HepG2 (cell line): Measurements from ENCODE around the gene BEGAIN. TPM values are rescaled to one million over a fixed set of nuclear protein-coding genes. Genes with fewer than 3 reads are reported as not detected.

ENCODE experiments used
- ATAC-seq: fragments of 200-7000 bp; cut with Tn5 transposase; 3 replicates; pipeline ENCODE4 v1.9.1; 2020; ENCODE audit warnings: mild to moderate bottlenecking, moderate library complexity
- BruUV-seq: library from RNA; stranded (reverse); fragments of 400-500 nt; replicated peaks from 2 replicates; lab custom pipeline; 2021; lab: Mats Ljungman, UMichigan
- CTCF ChIA-PET: fragments of 300-600 bp; formaldehyde crosslinking; extraction: SDS; loops from one replicate; lab custom pipeline; 2021; ENCODE audit warnings: low total read pairs, inconsistent platforms, low intra/inter-chr PET ratio; lab: Yijun Ruan, JAX
- POLR2A ChIA-PET: fragments of 350-600 bp; sonication (Branson Sonifier 250); formaldehyde crosslinking; loops from one replicate; lab custom pipeline; 2020; ENCODE audit warnings: antibody characterized with exemption, inconsistent platforms; lab: Yijun Ruan, JAX
- DNase-seq: peaks from one replicate; pipeline ENCODE4 v3.0.0-alpha.2; 2015; ENCODE audit warnings: low spot score
- FAIRE-seq: peaks from 3 replicates; lab custom pipeline; 2011; peaks lifted over from hg19 to GRCh38; lab: Jason Lieb, UNC
- H2AFZ ChIP-seq: one replicate; pipeline ENCODE4 v1.6.1; 2011; ENCODE audit warnings: low read length, inconsistent platforms
- H3K27ac ChIP-seq: fragments of 300-600 bp; 3 replicates; pipeline ENCODE4 v1.8.0; 2011; ENCODE audit warnings: mixed run types, mild to moderate bottlenecking, mixed read lengths, low read length, inconsistent platforms; ENCODE audit not compliant: insufficient read depth; ENCODE audit errors: extremely low read length
- H3K27me3 ChIP-seq, 2 experiments: fragments of 200-600 bp in 1 of 2; 2 replicates in 1 of 2; 3 replicates in 1 of 2; pipeline versions ENCODE4 v1.6.0 to v1.8.0; 2011; ENCODE audit warnings: low read length in 2 of 2, mild to moderate bottlenecking in 2 of 2, moderate library complexity in 2 of 2, inconsistent platforms in 1 of 2; ENCODE audit not compliant: insufficient read depth in 2 of 2, control insufficient read depth in 1 of 2
- H3K36me3 ChIP-seq, 2 experiments: fragments of 200-600 bp in 1 of 2; replicated peaks in 1 of 2; 2 replicates in 1 of 2; 3 replicates in 1 of 2; pipeline versions ENCODE4 v1.5.1 to v1.8.0; 2011; ENCODE audit warnings: low read length in 2 of 2, inconsistent platforms in 1 of 2; ENCODE audit not compliant: insufficient read depth in 2 of 2, control insufficient read depth in 1 of 2
- H3K4me1 ChIP-seq: 2 replicates; pipeline ENCODE4 v1.5.1; 2012; ENCODE audit warnings: low read length, inconsistent platforms; ENCODE audit not compliant: insufficient read depth
- H3K4me2 ChIP-seq: 2 replicates; pipeline ENCODE4 v1.6.0; 2011; ENCODE audit warnings: low read depth, low read length, inconsistent platforms
- H3K4me3 ChIP-seq, 3 experiments: fragments of 200-600 bp in 1 of 3; sonication (generic), shearing (Covaris generic) in 1 of 3; replicated peaks in 1 of 3; 2 replicates each; pipeline ENCODE4 v1.5.1; 2011 to 2016; ENCODE audit warnings: low read length in 3 of 3, inconsistent platforms in 2 of 3, low read depth in 2 of 3, mild to moderate bottlenecking in 2 of 3, control low read depth in 1 of 3, mixed read lengths in 1 of 3; ENCODE audit not compliant: insufficient read depth in 1 of 3
- H3K79me2 ChIP-seq: one replicate; pipeline ENCODE4 v1.6.1; 2011; ENCODE audit warnings: low read length, inconsistent platforms; ENCODE audit not compliant: insufficient read depth
- H3K9ac ChIP-seq: 2 replicates; pipeline ENCODE4 v1.6.0; 2011; ENCODE audit warnings: mild to moderate bottlenecking, low read depth, low read length, inconsistent platforms; ENCODE audit not compliant: insufficient read depth
- H3K9me3 ChIP-seq: 2 replicates; pipeline ENCODE4 v1.5.1; 2012; ENCODE audit warnings: mild to moderate bottlenecking, low read length
- H4K20me1 ChIP-seq: 2 replicates; pipeline ENCODE4 v1.6.0; 2011; ENCODE audit warnings: inconsistent platforms, mild to moderate bottlenecking, low read length, moderate library complexity; ENCODE audit not compliant: insufficient read depth
- CREB1 ChIP-seq, 2 experiments: fragments of 450-650 bp in 1 of 2; IDR thresholded peaks; 2 replicates each; pipeline ENCODE4 v1.6.1; 2016 to 2017; ENCODE audit warnings: control low read depth in 1 of 2, mild to moderate bottlenecking in 1 of 2, missing compliant biosample characterization in 1 of 2, missing genetic modification characterization in 1 of 2
- DNMT1 ChIP-seq: sonication (generic); formaldehyde crosslinking; IDR thresholded peaks from 2 replicates; pipeline ENCODE4 v1.5.1; 2020; ENCODE audit warnings: mild to moderate bottlenecking, missing genetic modification reagents
- GABPA ChIP-seq, 2 experiments: IDR thresholded peaks; 2 replicates each; pipeline ENCODE4 v1.6.1; 2011 to 2016; ENCODE audit warnings: low read depth in 2 of 2, low read length in 1 of 2, missing biosample characterization in 1 of 2, missing genetic modification characterization in 1 of 2
- HNF4G ChIP-seq, 2 experiments: sonication (generic) in 1 of 2; formaldehyde crosslinking in 1 of 2; IDR thresholded peaks; 2 replicates each; pipeline versions ENCODE4 v1.4.0 to v1.6.1; 2011 to 2020; ENCODE audit warnings: borderline replicate concordance in 2 of 2, low read depth in 2 of 2, mild to moderate bottlenecking in 2 of 2, low read length in 1 of 2, missing genetic modification reagents in 1 of 2, moderate library complexity in 1 of 2
- KMT2A ChIP-seq: sonication (generic); formaldehyde crosslinking; IDR thresholded peaks from 2 replicates; pipeline ENCODE4 v1.4.0; 2020; ENCODE audit warnings: missing genetic modification reagents
- MAF1 ChIP-seq: sonication (generic); formaldehyde crosslinking; IDR thresholded peaks from 2 replicates; pipeline ENCODE4 v1.5.0; 2020; ENCODE audit warnings: missing genetic modification reagents, borderline replicate concordance
- NR3C1 ChIP-seq: sonication (generic); formaldehyde crosslinking; IDR thresholded peaks from 2 replicates; pipeline ENCODE4 v1.4.0; 2020; ENCODE audit warnings: missing genetic modification reagents
- PRPF4 ChIP-seq: fragments of 200-400 bp; formaldehyde crosslinking; IDR thresholded peaks from 2 replicates; pipeline ENCODE4 v1.6.1; 2016; ENCODE audit warnings: low read length, low read depth; ENCODE audit not compliant: poor library complexity, severe bottlenecking
- SMARCC2 ChIP-seq: fragments of 450-650 bp; IDR thresholded peaks from 2 replicates; pipeline ENCODE4 v1.6.1; 2017; ENCODE audit warnings: antibody characterized with exemption, mild to moderate bottlenecking
- SP5 ChIP-seq: IDR thresholded peaks from 2 replicates; pipeline ENCODE4 v1.6.1; 2016; ENCODE audit warnings: low read depth, borderline replicate concordance
- TP53 ChIP-seq: sonication (generic); formaldehyde crosslinking; conservative IDR thresholded peaks from 2 replicates; pipeline ENCODE4 v1.4.0; 2020; ENCODE audit warnings: missing genetic modification reagents
- ZNF589 ChIP-seq: sonication (generic); formaldehyde crosslinking; conservative IDR thresholded peaks from 2 replicates; pipeline ENCODE4 v1.8.0; 2022; ENCODE audit warnings: mild to moderate bottlenecking, moderate library complexity, missing genetic modification reagents
- WGBS: methylation state at CpG from one replicate; pipeline ENCODE4 v1.1.6; 2017; ENCODE audit warnings: low lambda C conversion rate; 5-methylcytosine and 5-hydroxymethylcytosine counted together
- in situ Hi-C: cut with HindIII; loops from 2 replicates; pipeline ENCODE4 v1.10.0; 2017; ENCODE audit warnings: low pct_unique_long_range_greater_than_20kb; ENCODE audit not compliant: extremely low pct_ligation_motif_present
- intact Hi-C: fragments of 100-400 bp; cut with micrococcal nuclease; formaldehyde crosslinking; loops from one replicate; pipeline ENCODE4 v1.10.0; 2022; ENCODE audit not compliant: unreplicated experiment
- polyA plus RNA-seq, 8 experiments: library from polyadenylated mRNA; depleted of rRNA in 3 of 8; stranded (reverse) in 7 of 8; unstranded in 1 of 8; fragments of >200 nt; fragmentation: Illumina TruSeq in 4 of 8; extraction: Trizol in 4 of 8; gene quantifications; 2 replicates each; pipeline versions ENCODE4 v1.2.1 to v1.2.3, GENCODE V29; 2011 to 2016; ENCODE audit warnings: low read depth in 4 of 8, missing spikeins in 1 of 8, mixed read lengths in 1 of 8; ENCODE audit not compliant: insufficient read depth in 1 of 8
- total RNA-seq, 5 experiments: library from RNA; depleted of rRNA; stranded (reverse); fragments of >200 nt; fragmentation: Illumina TruSeq; extraction: Trizol; gene quantifications; 2 replicates each; pipeline ENCODE4 v1.2.3, GENCODE V29; 2016; ENCODE audit warnings: low read depth in 1 of 5
- TF ChIP-seq, protein P1 (sequence below): IDR thresholded peaks from 2 replicates; pipeline ENCODE4 v1.6.1; 2012; ENCODE audit warnings: low read depth, low read length, improper control_type of control experiment
- TF ChIP-seq, protein P2 (sequence below): sonication (generic); formaldehyde crosslinking; IDR thresholded peaks from 2 replicates; pipeline ENCODE4 v1.5.1; 2020; ENCODE audit warnings: mild to moderate bottlenecking, missing genetic modification reagents, borderline replicate concordance
- TF ChIP-seq, protein P3 (sequence below): sonication (generic); formaldehyde crosslinking; IDR thresholded peaks from 2 replicates; pipeline ENCODE4 v1.8.0; 2022; ENCODE audit warnings: missing genetic modification reagents, low read depth, mild to moderate bottlenecking, borderline replicate concordance
- TF ChIP-seq, protein P4 (sequence below): sonication (generic); formaldehyde crosslinking; IDR thresholded peaks from 2 replicates; pipeline ENCODE4 v1.5.0; 2020; ENCODE audit warnings: mild to moderate bottlenecking, missing genetic modification reagents, borderline replicate concordance

Gene BEGAIN
- total and polyA plus RNA-seq, 2 of the 13 experiments (the other 11 are each of a cell fraction or from before 2014, with no cell fraction given) = not detected

DNA sequence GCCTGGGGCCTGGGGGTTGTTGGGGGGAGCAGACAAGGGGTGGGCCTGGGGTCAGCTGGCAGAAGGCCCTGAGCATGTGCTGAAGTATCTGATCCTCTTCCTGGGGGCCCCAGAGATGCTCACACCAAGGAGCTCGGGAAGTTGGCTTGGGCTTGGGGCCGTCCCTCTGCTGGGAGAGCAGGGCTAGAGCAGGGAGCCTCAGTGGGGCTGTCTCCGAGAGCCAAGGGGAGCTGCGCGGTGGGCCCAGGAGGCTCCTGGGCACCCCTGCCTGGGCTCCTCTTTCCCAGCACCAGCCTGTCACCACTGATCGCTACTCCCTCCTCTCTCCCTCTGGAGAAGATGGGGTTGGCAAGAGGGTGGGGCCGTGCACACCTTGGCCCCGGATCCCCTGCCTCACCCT, 28.3 kb downstream of the BEGAIN start:
- Histone ChIP-seq H3K79me2 (no peaks in the 10 kb centered on the region), H2AFZ (no peak overlapping the region), H3K9me3 (no peaks in the 10 kb centered on the region), H3K36me3 (no peaks in the 10 kb centered on the region), H3K9ac (no peak overlapping the region), H3K4me3 (no peak overlapping the region), H3K4me2 (no peak overlapping the region), H4K20me1 (0 out of 2 replicates have a peak, but pooled peaks cover 4% of the 10 kb centered on the region), H3K4me1 (no peaks in the 10 kb centered on the region), H3K27me3 (peaks cover 34 to 98% of the 10 kb centered on the region in 2 experiments), H3K27ac (no peak overlapping the region)
- in situ Hi-C loops = no loop called here
- ChIA-PET CTCF (no interaction called here), POLR2A (no interaction called here)
- intact Hi-C loops = no loop called here
- no peak for DNase-seq
- WGBS = no CpG with 5 or more reads among the region's 8 CpGs
- FAIRE-seq = no peak
- no peak for ATAC-seq
- no TSS peak for BruUV-seq
- TF ChIP-seq SMARCC2 (no peak), NR3C1 (CRISPR knock-in tag) (no peak), SP5 (no peak), PRPF4 (no peak), MAF1 (CRISPR knock-in tag) (no peak), DNMT1 (CRISPR knock-in tag) (no peak), ZNF589 (CRISPR knock-in tag) (no peak), KMT2A (CRISPR knock-in tag) (no peak), HNF4G (IDR thresholded peaks at IDR 0.05; ENCODE audit: borderline replicate concordance, low read depth, low read length) (no peak), HNF4G (CRISPR knock-in tag; IDR thresholded peaks at IDR 0.05; ENCODE audit: borderline replicate concordance, low read depth) (no peak), GABPA (IDR thresholded peaks at IDR 0.05; ENCODE audit: low read depth, low read length) (no peak), GABPA (CRISPR knock-in tag; IDR thresholded peaks at IDR 0.05; ENCODE audit: low read depth) (no peak), CREB1 (IDR thresholded peaks at IDR 0.05) (no peak), CREB1 (CRISPR knock-in tag; IDR thresholded peaks at IDR 0.05) (no peak), TP53 (CRISPR knock-in tag) (no peak)
- TF ChIP-seq, protein P1, sequence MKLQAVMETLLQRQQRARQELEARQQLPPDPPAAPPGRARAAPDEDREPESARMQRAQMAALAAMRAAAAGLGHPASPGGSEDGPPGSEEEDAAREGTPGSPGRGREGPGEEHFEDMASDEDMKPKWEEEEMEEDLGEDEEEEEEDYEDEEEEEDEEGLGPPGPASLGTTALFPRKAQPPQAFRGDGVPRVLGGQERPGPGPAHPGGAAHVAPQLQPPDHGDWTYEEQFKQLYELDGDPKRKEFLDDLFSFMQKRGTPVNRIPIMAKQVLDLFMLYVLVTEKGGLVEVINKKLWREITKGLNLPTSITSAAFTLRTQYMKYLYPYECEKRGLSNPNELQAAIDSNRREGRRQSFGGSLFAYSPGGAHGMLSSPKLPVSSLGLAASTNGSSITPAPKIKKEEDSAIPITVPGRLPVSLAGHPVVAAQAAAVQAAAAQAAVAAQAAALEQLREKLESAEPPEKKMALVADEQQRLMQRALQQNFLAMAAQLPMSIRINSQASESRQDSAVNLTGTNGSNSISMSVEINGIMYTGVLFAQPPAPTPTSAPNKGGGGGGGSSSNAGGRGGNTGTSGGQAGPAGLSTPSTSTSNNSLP = no peak
- TF ChIP-seq, protein P2, sequence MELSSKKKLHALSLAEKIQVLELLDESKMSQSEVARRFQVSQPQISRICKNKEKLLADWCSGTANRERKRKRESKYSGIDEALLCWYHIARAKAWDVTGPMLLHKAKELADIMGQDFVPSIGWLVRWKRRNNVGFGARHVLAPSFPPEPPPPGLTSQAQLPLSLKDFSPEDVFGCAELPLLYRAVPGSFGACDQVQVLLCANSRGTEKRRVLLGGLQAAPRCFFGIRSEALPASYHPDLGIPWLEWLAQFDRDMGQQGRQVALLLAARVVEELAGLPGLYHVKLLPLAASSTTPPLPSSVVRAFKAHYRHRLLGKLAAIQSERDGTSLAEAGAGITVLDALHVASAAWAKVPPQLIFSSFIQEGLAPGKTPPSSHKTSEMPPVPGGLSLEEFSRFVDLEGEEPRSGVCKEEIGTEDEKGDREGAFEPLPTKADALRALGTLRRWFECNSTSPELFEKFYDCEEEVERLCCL (CRISPR knock-in tag) = no peak
- TF ChIP-seq, protein P3, sequence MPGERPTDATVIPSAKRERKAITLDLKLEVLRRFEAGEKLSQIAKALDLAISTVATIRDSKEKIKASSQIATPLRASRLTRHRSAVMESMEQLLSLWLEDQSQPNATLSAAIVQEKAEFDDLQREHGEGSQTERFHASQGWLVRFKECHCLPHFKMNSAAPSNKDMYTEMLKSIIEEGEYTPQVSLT (CRISPR knock-in tag) = no peak
- TF ChIP-seq, protein P4, sequence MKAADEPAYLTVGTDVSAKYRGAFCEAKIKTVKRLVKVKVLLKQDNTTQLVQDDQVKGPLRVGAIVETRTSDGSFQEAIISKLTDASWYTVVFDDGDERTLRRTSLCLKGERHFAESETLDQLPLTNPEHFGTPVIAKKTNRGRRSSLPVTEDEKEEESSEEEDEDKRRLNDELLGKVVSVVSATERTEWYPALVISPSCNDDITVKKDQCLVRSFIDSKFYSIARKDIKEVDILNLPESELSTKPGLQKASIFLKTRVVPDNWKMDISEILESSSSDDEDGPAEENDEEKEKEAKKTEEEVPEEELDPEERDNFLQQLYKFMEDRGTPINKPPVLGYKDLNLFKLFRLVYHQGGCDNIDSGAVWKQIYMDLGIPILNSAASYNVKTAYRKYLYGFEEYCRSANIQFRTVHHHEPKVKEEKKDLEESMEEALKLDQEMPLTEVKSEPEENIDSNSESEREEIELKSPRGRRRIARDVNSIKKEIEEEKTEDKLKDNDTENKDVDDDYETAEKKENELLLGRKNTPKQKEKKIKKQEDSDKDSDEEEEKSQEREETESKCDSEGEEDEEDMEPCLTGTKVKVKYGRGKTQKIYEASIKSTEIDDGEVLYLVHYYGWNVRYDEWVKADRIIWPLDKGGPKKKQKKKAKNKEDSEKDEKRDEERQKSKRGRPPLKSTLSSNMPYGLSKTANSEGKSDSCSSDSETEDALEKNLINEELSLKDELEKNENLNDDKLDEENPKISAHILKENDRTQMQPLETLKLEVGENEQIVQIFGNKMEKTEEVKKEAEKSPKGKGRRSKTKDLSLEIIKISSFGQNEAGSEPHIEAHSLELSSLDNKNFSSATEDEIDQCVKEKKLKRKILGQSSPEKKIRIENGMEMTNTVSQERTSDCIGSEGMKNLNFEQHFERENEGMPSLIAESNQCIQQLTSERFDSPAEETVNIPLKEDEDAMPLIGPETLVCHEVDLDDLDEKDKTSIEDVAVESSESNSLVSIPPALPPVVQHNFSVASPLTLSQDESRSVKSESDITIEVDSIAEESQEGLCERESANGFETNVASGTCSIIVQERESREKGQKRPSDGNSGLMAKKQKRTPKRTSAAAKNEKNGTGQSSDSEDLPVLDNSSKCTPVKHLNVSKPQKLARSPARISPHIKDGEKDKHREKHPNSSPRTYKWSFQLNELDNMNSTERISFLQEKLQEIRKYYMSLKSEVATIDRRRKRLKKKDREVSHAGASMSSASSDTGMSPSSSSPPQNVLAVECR (CRISPR knock-in tag) = no peak
